Prostate gland (tissue), 2 donors: ENCODE data around the gene TOX3.

Source experiments
- POLR2AphosphoS5 ChIP-seq: sonication (generic); formaldehyde crosslinking; IDR thresholded peaks from one replicate; pipeline ENCODE4 v1.6.1; 2017; ENCODE audit warnings: antibody characterized with exemption
- TF ChIP-seq, protein P1 (sequence below), 4 experiments: fragments of 200-600 bp in 2 of 4; fragments of 450-650 bp in 2 of 4; sonication (generic) in 2 of 4; IDR thresholded peaks; 1 replicate in 3 of 4; 2 replicates in 1 of 4; pipeline ENCODE4 v1.5.1; 2016 to 2019; ENCODE audit warnings: antibody characterized with exemption in 4 of 4, mild to moderate bottlenecking in 2 of 4, moderate library complexity in 2 of 4

DNA sequence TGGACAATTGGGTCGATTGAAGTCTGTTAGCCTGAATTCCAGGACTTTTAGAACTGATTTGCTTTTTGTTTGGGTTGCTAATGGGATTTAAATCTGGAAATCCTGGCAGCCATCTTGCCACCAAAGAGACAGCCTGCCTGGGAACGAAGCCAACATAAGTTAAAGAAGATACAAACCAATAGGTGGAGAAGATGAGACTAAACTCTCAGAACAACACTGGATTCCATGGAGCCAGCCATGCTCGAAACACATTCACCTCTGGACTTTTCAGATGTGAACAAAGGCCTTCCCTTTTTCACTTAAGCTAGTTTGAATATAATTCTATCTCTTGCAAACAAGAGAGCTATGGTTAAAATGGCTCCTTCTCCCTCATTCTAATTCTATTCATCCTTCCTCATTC, 135.9 kb downstream of the TOX3 start:
- TF ChIP-seq POLR2AphosphoS5 = no peak
- TF ChIP-seq, protein P1, sequence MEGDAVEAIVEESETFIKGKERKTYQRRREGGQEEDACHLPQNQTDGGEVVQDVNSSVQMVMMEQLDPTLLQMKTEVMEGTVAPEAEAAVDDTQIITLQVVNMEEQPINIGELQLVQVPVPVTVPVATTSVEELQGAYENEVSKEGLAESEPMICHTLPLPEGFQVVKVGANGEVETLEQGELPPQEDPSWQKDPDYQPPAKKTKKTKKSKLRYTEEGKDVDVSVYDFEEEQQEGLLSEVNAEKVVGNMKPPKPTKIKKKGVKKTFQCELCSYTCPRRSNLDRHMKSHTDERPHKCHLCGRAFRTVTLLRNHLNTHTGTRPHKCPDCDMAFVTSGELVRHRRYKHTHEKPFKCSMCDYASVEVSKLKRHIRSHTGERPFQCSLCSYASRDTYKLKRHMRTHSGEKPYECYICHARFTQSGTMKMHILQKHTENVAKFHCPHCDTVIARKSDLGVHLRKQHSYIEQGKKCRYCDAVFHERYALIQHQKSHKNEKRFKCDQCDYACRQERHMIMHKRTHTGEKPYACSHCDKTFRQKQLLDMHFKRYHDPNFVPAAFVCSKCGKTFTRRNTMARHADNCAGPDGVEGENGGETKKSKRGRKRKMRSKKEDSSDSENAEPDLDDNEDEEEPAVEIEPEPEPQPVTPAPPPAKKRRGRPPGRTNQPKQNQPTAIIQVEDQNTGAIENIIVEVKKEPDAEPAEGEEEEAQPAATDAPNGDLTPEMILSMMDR (IDR thresholded peaks at IDR 0.05) = no peak
